SU-DHL-6 (cell line): ENCODE results near the gene EPHA8.

Source experiments
- H2AFZ ChIP-seq: fragments of 200-600 bp; sonication (generic); 2 replicates; pipeline ENCODE4 v1.6.1; 2014; ENCODE audit warnings: low read depth, mild to moderate bottlenecking, moderate library complexity, mixed read lengths, antibody characterized with exemption, low read length; ENCODE audit not compliant: severe bottlenecking
- H3F3A ChIP-seq: fragments of 200-600 bp; shearing (Covaris generic); 2 replicates; pipeline ENCODE4 v1.6.0; 2016; ENCODE audit warnings: antibody characterized with exemption, mild to moderate bottlenecking; ENCODE audit not compliant: insufficient read depth
- H3K27ac ChIP-seq: fragments of 200-600 bp; sonication (generic); 2 replicates; pipeline ENCODE4 v1.5.1; 2016; ENCODE audit warnings: low read depth, mild to moderate bottlenecking, low read length, moderate library complexity, mixed read lengths
- H3K27me3 ChIP-seq: fragments of 200-600 bp; sonication (generic), shearing (Covaris generic); 2 replicates; pipeline ENCODE4 v1.6.0; 2014; ENCODE audit warnings: mild to moderate bottlenecking, low read length
- H3K36me3 ChIP-seq: fragments of 200-600 bp; sonication (generic); 2 replicates; pipeline ENCODE4 v1.6.1; 2014; ENCODE audit warnings: mild to moderate bottlenecking, low read length, mixed read lengths
- H3K4me2 ChIP-seq: fragments of 300-600, 200-600 bp; shearing (Covaris generic), sonication (generic); 2 replicates; pipeline ENCODE4 v1.6.0; 2014; ENCODE audit warnings: low read length, low read depth, mild to moderate bottlenecking; ENCODE audit not compliant: poor library complexity, severe bottlenecking
- H3K4me3 ChIP-seq: fragments of 200-600 bp; sonication (generic); 2 replicates; pipeline ENCODE4 v1.5.1; 2014; ENCODE audit warnings: antibody characterized with exemption, low read length, mild to moderate bottlenecking, mixed read lengths; ENCODE audit not compliant: insufficient read depth, poor library complexity, severe bottlenecking
- H3K79me2 ChIP-seq: fragments of 200-600 bp; sonication (generic); 2 replicates; pipeline ENCODE4 v1.6.1; 2014; ENCODE audit warnings: mild to moderate bottlenecking, low read length, moderate library complexity; ENCODE audit not compliant: insufficient read depth
- H3K9ac ChIP-seq: fragments of 200-600 bp; sonication (generic); 2 replicates; pipeline ENCODE4 v1.7.0; 2014; ENCODE audit warnings: mild to moderate bottlenecking, low read length
- H3K9me2 ChIP-seq: fragments of 200-600 bp; sonication (generic); replicated peaks from 2 replicates; pipeline ENCODE4 v1.6.1; 2014; ENCODE audit warnings: low read length; ENCODE audit not compliant: insufficient read depth
- H3K9me3 ChIP-seq: fragments of 200-600 bp; sonication (generic); 2 replicates; pipeline ENCODE4 v1.6.1; 2014; ENCODE audit warnings: low read length, mixed read lengths; ENCODE audit not compliant: insufficient read depth
- H4K20me1 ChIP-seq: fragments of 200-600 bp; sonication (generic); 2 replicates; pipeline ENCODE4 v1.6.1; 2014; ENCODE audit warnings: low read depth, mild to moderate bottlenecking, antibody characterized with exemption, low read length, moderate library complexity, mixed read lengths
- CTCF ChIP-seq: fragments of 200-600 bp; sonication (generic); IDR thresholded peaks from one replicate; pipeline ENCODE4 v1.5.1; 2017; ENCODE audit warnings: antibody characterized with exemption, mild to moderate bottlenecking, low read length, moderate library complexity; ENCODE audit not compliant: insufficient read depth, poor library complexity, severe bottlenecking
- EZH2phosphoT487 ChIP-seq: fragments of 200-600 bp; sonication (generic), shearing (Covaris generic); conservative IDR thresholded peaks from 2 replicates; pipeline ENCODE4 v1.6.1; 2018; ENCODE audit warnings: mild to moderate bottlenecking, antibody characterized with exemption, low read length, moderate library complexity, mixed read lengths

The EPHA8 gene

GRCh38 chr1:22595108-22595507 is 31.8 kb downstream of the EPHA8 start:
- Histone ChIP-seq H3K4me3 (no peak overlapping the region), H2AFZ (no peak overlapping the region), H3K27me3 (no peaks in the 10 kb centered on the region), H3K9me2 (no peaks in the 10 kb centered on the region), H3K4me2 (no peak overlapping the region), H3K79me2 (no peaks in the 10 kb centered on the region), H4K20me1 (no peaks in the 10 kb centered on the region), H3K9me3 (no peaks in the 10 kb centered on the region), H3K9ac (no peak overlapping the region), H3K36me3 (no peaks in the 10 kb centered on the region), H3K27ac (no peak overlapping the region), H3F3A (no peaks in the 10 kb centered on the region)
- TF ChIP-seq EZH2phosphoT487 = no peak
- TF ChIP-seq CTCF = no peak

- H2AFZ ChIP-seq = no peak overlapping the region
- no peaks in the 10 kb centered on the region for H3K79me2 ChIP-seq
- H3K27ac ChIP-seq = no peak overlapping the region
- no peaks in the 10 kb centered on the region for H3K9me2 ChIP-seq
- no peak overlapping the region for H3K9ac ChIP-seq
- no peaks in the 10 kb centered on the region for H3F3A ChIP-seq
- H3K4me2 ChIP-seq = no peak overlapping the region
- no peaks in the 10 kb centered on the region for H3K9me3 ChIP-seq
- no peak for TF ChIP-seq EZH2phosphoT487
- TF ChIP-seq CTCF = no peak
- H3K27me3 ChIP-seq = no peaks in the 10 kb centered on the region
- no peaks in the 10 kb centered on the region for H4K20me1 ChIP-seq
- H3K36me3 ChIP-seq = no peaks in the 10 kb centered on the region
- H3K4me3 ChIP-seq = no peak overlapping the region
Observed at GRCh38 chr1:22597301-22597965, 34.1 kb downstream of the EPHA8 start.

GRCh38 chr1:22597996-22598395 is 34.7 kb downstream of the EPHA8 start:
- H3K4me2 ChIP-seq = no peak overlapping the region
- H3K9me2 ChIP-seq = no peaks in the 10 kb centered on the region
- no peak overlapping the region for H3K4me3 ChIP-seq
- H2AFZ ChIP-seq = no peak overlapping the region
- no peak overlapping the region for H3K9ac ChIP-seq
- H3K79me2 ChIP-seq = no peaks in the 10 kb centered on the region
- H3F3A ChIP-seq = no peaks in the 10 kb centered on the region
- H4K20me1 ChIP-seq = no peaks in the 10 kb centered on the region
- H3K27ac ChIP-seq = no peak overlapping the region
- TF ChIP-seq CTCF = no peak
- no peak for TF ChIP-seq EZH2phosphoT487
- H3K27me3 ChIP-seq = no peaks in the 10 kb centered on the region
- no peaks in the 10 kb centered on the region for H3K9me3 ChIP-seq
- no peaks in the 10 kb centered on the region for H3K36me3 ChIP-seq
